Measurements from ENCODE around the gene GTF3C1.

The GTF3C1 gene

GRCh38 chr16:27511657-27512448 lies 37.9 kb downstream of the GTF3C1 start:
- no peak for DNase-seq (ENCODE audit: insufficient read length, low spot score)
- no peak for TF ChIP-seq TAF1 (IDR thresholded peaks at IDR 0.05; ENCODE audit: low read depth, low read length)
- no peak for TF ChIP-seq PAX5 (IDR thresholded peaks at IDR 0.05; ENCODE audit: insufficient read depth, low read length, severe bottlenecking)
- TF ChIP-seq POLR2A (IDR thresholded peaks at IDR 0.05; ENCODE audit: low read depth, low read length): no peak
- TF ChIP-seq POLR2AphosphoS5 (IDR thresholded peaks at IDR 0.05; ENCODE audit: low read depth, low read length): no peak
- FAIRE-seq: no peak

- TF ChIP-seq POLR2AphosphoS5 (IDR thresholded peaks at IDR 0.05; ENCODE audit: low read depth, low read length): no peak
- no peak for TF ChIP-seq PAX5 (IDR thresholded peaks at IDR 0.05; ENCODE audit: insufficient read depth, low read length, severe bottlenecking)
- no peak for TF ChIP-seq SPI1 (IDR thresholded peaks at IDR 0.05; ENCODE audit: low read depth, low read length)
- no peak for TF ChIP-seq POU2F2 (IDR thresholded peaks at IDR 0.05; ENCODE audit: low read depth, low read length)
- TF ChIP-seq POLR2A (IDR thresholded peaks at IDR 0.05; ENCODE audit: low read depth, low read length): no peak
- no peak for TF ChIP-seq TAF1 (IDR thresholded peaks at IDR 0.05; ENCODE audit: low read depth, low read length)
- DNase-seq (ENCODE audit: insufficient read length, low spot score) (no peak), FAIRE-seq (no peak)
Observed at GRCh38 chr16:27508476-27508875, 41.2 kb downstream of the GTF3C1 start.

GRCh38 chr16:27506771-27507170 lies 42.9 kb downstream of the GTF3C1 start:
- FAIRE-seq: no peak
- no peak for DNase-seq (ENCODE audit: insufficient read length, low spot score)
- TF ChIP-seq SPI1 (IDR thresholded peaks at IDR 0.05; ENCODE audit: low read depth, low read length) (no peak), PAX5 (IDR thresholded peaks at IDR 0.05; ENCODE audit: insufficient read depth, low read length, severe bottlenecking) (no peak), POU2F2 (IDR thresholded peaks at IDR 0.05; ENCODE audit: low read depth, low read length) (no peak), TAF1 (IDR thresholded peaks at IDR 0.05; ENCODE audit: low read depth, low read length) (no peak), POLR2AphosphoS5 (IDR thresholded peaks at IDR 0.05; ENCODE audit: low read depth, low read length) (no peak), POLR2A (IDR thresholded peaks at IDR 0.05; ENCODE audit: low read depth, low read length) (no peak)

- TF ChIP-seq POLR2A (IDR thresholded peaks at IDR 0.05; ENCODE audit: low read depth, low read length): no peak
- TF ChIP-seq POLR2AphosphoS5 (IDR thresholded peaks at IDR 0.05; ENCODE audit: low read depth, low read length): no peak
- no peak for TF ChIP-seq SPI1 (IDR thresholded peaks at IDR 0.05; ENCODE audit: low read depth, low read length)
- TF ChIP-seq TAF1 (IDR thresholded peaks at IDR 0.05; ENCODE audit: low read depth, low read length): no peak
- FAIRE-seq (no peak), DNase-seq (ENCODE audit: insufficient read length, low spot score) (no peak)
Observed at GRCh38 chr16:27505297-27506236, 44.1 kb downstream of the GTF3C1 start.

- DNase-seq (ENCODE audit: insufficient read length, low spot score) (no peak), FAIRE-seq (no peak)
- TF ChIP-seq POLR2AphosphoS5 (IDR thresholded peaks at IDR 0.05; ENCODE audit: low read depth, low read length) (no peak), SPI1 (IDR thresholded peaks at IDR 0.05; ENCODE audit: low read depth, low read length) (no peak), POLR2A (IDR thresholded peaks at IDR 0.05; ENCODE audit: low read depth, low read length) (no peak), POU2F2 (IDR thresholded peaks at IDR 0.05; ENCODE audit: low read depth, low read length) (no peak), TAF1 (IDR thresholded peaks at IDR 0.05; ENCODE audit: low read depth, low read length) (no peak), PAX5 (IDR thresholded peaks at IDR 0.05; ENCODE audit: insufficient read depth, low read length, severe bottlenecking) (no peak)
Observed at GRCh38 chr16:27503662-27504061, 46.1 kb downstream of the GTF3C1 start.

GRCh38 chr16:27500801-27501200 lies 48.9 kb downstream of the GTF3C1 start:
- FAIRE-seq: no peak
- DNase-seq (ENCODE audit: insufficient read length, low spot score): no peak
- TF ChIP-seq PAX5 (IDR thresholded peaks at IDR 0.05; ENCODE audit: insufficient read depth, low read length, severe bottlenecking): no peak
- TF ChIP-seq TAF1 (IDR thresholded peaks at IDR 0.05; ENCODE audit: low read depth, low read length): no peak
- TF ChIP-seq SPI1 (IDR thresholded peaks at IDR 0.05; ENCODE audit: low read depth, low read length): no peak
- TF ChIP-seq POLR2A (IDR thresholded peaks at IDR 0.05; ENCODE audit: low read depth, low read length): no peak
- no peak for TF ChIP-seq POU2F2 (IDR thresholded peaks at IDR 0.05; ENCODE audit: low read depth, low read length)
- TF ChIP-seq POLR2AphosphoS5 (IDR thresholded peaks at IDR 0.05; ENCODE audit: low read depth, low read length): no peak

- no peak for TF ChIP-seq POLR2A (IDR thresholded peaks at IDR 0.05; ENCODE audit: low read depth, low read length)
- no peak for TF ChIP-seq PAX5 (IDR thresholded peaks at IDR 0.05; ENCODE audit: insufficient read depth, low read length, severe bottlenecking)
- TF ChIP-seq TAF1 (IDR thresholded peaks at IDR 0.05; ENCODE audit: low read depth, low read length): no peak
- no peak for TF ChIP-seq POU2F2 (IDR thresholded peaks at IDR 0.05; ENCODE audit: low read depth, low read length)
- no peak for TF ChIP-seq SPI1 (IDR thresholded peaks at IDR 0.05; ENCODE audit: low read depth, low read length)
- no peak for TF ChIP-seq POLR2AphosphoS5 (IDR thresholded peaks at IDR 0.05; ENCODE audit: low read depth, low read length)
- FAIRE-seq (no peak), DNase-seq (ENCODE audit: insufficient read length, low spot score) (no peak)
Observed at GRCh38 chr16:27499659-27500055, 50.1 kb downstream of the GTF3C1 start.

- TF ChIP-seq SPI1 (IDR thresholded peaks at IDR 0.05; ENCODE audit: low read depth, low read length): no peak
- TF ChIP-seq POLR2AphosphoS5 (IDR thresholded peaks at IDR 0.05; ENCODE audit: low read depth, low read length): no peak
- no peak for TF ChIP-seq TAF1 (IDR thresholded peaks at IDR 0.05; ENCODE audit: low read depth, low read length)
- TF ChIP-seq POU2F2 (IDR thresholded peaks at IDR 0.05; ENCODE audit: low read depth, low read length): no peak
- no peak for TF ChIP-seq PAX5 (IDR thresholded peaks at IDR 0.05; ENCODE audit: insufficient read depth, low read length, severe bottlenecking)
- no peak for TF ChIP-seq POLR2A (IDR thresholded peaks at IDR 0.05; ENCODE audit: low read depth, low read length)
- DNase-seq (ENCODE audit: insufficient read length, low spot score) (no peak), FAIRE-seq (no peak)
Observed at GRCh38 chr16:27498916-27499658, 50.6 kb downstream of the GTF3C1 start.
